Keratinocyte (primary cell): ENCODE results near the gene CXCL13. TPM values are rescaled to one million over a fixed set of nuclear protein-coding genes. Genes with fewer than 3 reads are reported as not detected.

Experiments
- DNase-seq: peaks from one replicate; pipeline ENCODE4 v3.0.0-alpha.2; 2011; ENCODE audit warnings: low read depth, missing footprints, low spot score
- FAIRE-seq: peaks from 2 replicates; lab custom pipeline; 2011; peaks lifted over from hg19 to GRCh38; lab: Jason Lieb, UNC
- H2AFZ ChIP-seq: 2 replicates; pipeline ENCODE4 v1.6.0; 2012; ENCODE audit warnings: low read length, control low read depth, inconsistent platforms; ENCODE audit not compliant: control insufficient read depth
- H3K27ac ChIP-seq: 2 replicates; pipeline ENCODE4 v1.5.1; 2011; ENCODE audit warnings: low read length; ENCODE audit not compliant: control insufficient read depth, insufficient read depth
- H3K27me3 ChIP-seq: 3 replicates; pipeline ENCODE4 v1.6.0; 2011; ENCODE audit warnings: low read length; ENCODE audit not compliant: control insufficient read depth, insufficient read depth; ENCODE audit errors: extremely low read depth
- H3K36me3 ChIP-seq, 2 experiments: 2 replicates in 1 of 2; 3 replicates in 1 of 2; pipeline ENCODE4 v1.5.1; 2011; ENCODE audit warnings: low read length in 2 of 2, mild to moderate bottlenecking in 1 of 2; ENCODE audit not compliant: control insufficient read depth in 2 of 2, insufficient read depth in 2 of 2; ENCODE audit errors: extremely low read depth in 1 of 2
- H3K4me1 ChIP-seq: 3 replicates; pipeline ENCODE4 v1.5.1; 2011; ENCODE audit warnings: low read length; ENCODE audit not compliant: control insufficient read depth, insufficient read depth; ENCODE audit errors: extremely low read depth
- H3K4me2 ChIP-seq: 3 replicates; pipeline ENCODE4 v1.6.0; 2011; ENCODE audit warnings: low read depth, low read length; ENCODE audit not compliant: control insufficient read depth, insufficient read depth; ENCODE audit errors: extremely low read depth
- H3K4me3 ChIP-seq, 3 experiments: fragments of 200-600 bp in 1 of 3; sonication (generic) in 1 of 3; 2 replicates in 2 of 3; 3 replicates in 1 of 3; pipeline ENCODE4 v1.5.1; 2011 to 2016; ENCODE audit warnings: low read length in 3 of 3, mild to moderate bottlenecking in 3 of 3, control low read depth in 2 of 3, inconsistent platforms in 1 of 3, low read depth in 1 of 3, mixed read lengths in 1 of 3, mixed run types in 1 of 3, moderate library complexity in 1 of 3; ENCODE audit not compliant: control insufficient read depth in 2 of 3, insufficient read depth in 2 of 3; ENCODE audit errors: extremely low read depth in 1 of 3
- H3K79me2 ChIP-seq: 2 replicates; pipeline ENCODE4 v1.6.0; 2012; ENCODE audit warnings: low read length; ENCODE audit not compliant: control insufficient read depth, insufficient read depth
- H3K9ac ChIP-seq: 3 replicates; pipeline ENCODE4 v1.6.0; 2011; ENCODE audit warnings: low read length; ENCODE audit not compliant: control insufficient read depth, insufficient read depth; ENCODE audit errors: extremely low read depth
- H3K9me1 ChIP-seq: 3 replicates; pipeline ENCODE4 v1.6.0; 2011; ENCODE audit warnings: low read length; ENCODE audit not compliant: control insufficient read depth, insufficient read depth; ENCODE audit errors: extremely low read depth
- H3K9me3 ChIP-seq: 2 replicates; pipeline ENCODE4 v1.5.1; 2012; ENCODE audit warnings: low read depth, low read length; ENCODE audit not compliant: control insufficient read depth
- H4K20me1 ChIP-seq: 3 replicates; pipeline ENCODE4 v1.6.0; 2011; ENCODE audit warnings: low read length; ENCODE audit not compliant: control insufficient read depth, insufficient read depth; ENCODE audit errors: extremely low read depth
- EZH2 ChIP-seq: IDR thresholded peaks from one replicate; pipeline ENCODE4 v1.6.1; 2012; ENCODE audit warnings: inconsistent platforms, mild to moderate bottlenecking, low read length, moderate library complexity
- dilution Hi-C: fragments of 300-500 bp; cut with MboI; formaldehyde crosslinking; loops from one replicate; pipeline ENCODE4 v1.7.0; 2020; ENCODE audit warnings: low sequenced_read_pairs; ENCODE audit not compliant: extremely low pct_ligation_motif_present
- polyA plus RNA-seq, 5 experiments: library from polyadenylated mRNA; depleted of rRNA in 3 of 5; stranded (reverse) in 3 of 5; stranded (forward) in 1 of 5; unstranded in 1 of 5; fragments of >200 nt; gene quantifications; 1 replicate in 1 of 5; 2 replicates in 3 of 5; 3 replicates in 1 of 5; pipeline versions ENCODE4 v1.2.1 to v1.2.3, GENCODE V29; 2011 to 2012; ENCODE audit warnings: missing spikeins in 2 of 5, low read depth in 1 of 5, low replicate concordance in 1 of 5
- TF ChIP-seq, protein P1 (sequence below), 3 experiments: IDR thresholded peaks in 1 of 3; conservative IDR thresholded peaks in 1 of 3; optimal IDR thresholded peaks in 1 of 3; 2 replicates in 2 of 3; 3 replicates in 1 of 3; pipeline versions ENCODE3 to v1.5.1; 2011; ENCODE audit warnings: low read length in 3 of 3, mild to moderate bottlenecking in 3 of 3, moderate library complexity in 2 of 3, control low read depth in 1 of 3, inconsistent platforms in 1 of 3; ENCODE audit not compliant: insufficient read depth in 2 of 3; ENCODE audit errors: extremely low read depth in 1 of 3

CXCL13 gene
- polyA plus RNA-seq, 1 donor (not counting 4 experiments of a cell fraction or from before 2014, with no cell fraction given): not detected

DNA sequence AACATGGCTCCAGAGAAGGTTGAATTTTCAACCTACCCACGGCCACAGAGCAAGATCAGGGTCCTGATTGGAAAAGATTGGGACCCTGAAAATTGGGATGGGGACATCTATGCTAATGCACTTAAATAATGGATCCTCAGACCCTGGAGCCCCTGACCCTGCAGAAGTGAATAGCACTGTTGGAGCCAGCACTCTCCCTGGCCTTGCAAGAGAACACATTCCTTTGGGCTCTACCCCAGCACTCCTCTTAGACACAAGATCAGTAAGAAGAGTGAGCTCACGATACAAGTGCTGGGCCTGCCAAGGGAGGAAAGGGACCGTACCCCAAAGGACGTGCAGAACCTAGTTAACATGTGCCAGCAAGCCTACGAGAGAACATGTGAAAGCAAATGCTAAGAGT, 19.9 kb downstream of the CXCL13 start:
- DNase-seq (no peak), FAIRE-seq (no peak)
- H3K4me3 ChIP-seq: no peak overlapping the region
- dilution Hi-C loops: no loop called here
- peak overlapping the region; percentile 39 for H2AFZ ChIP-seq
- no peaks in the 10 kb centered on the region for H3K36me3 ChIP-seq
- H3K79me2 ChIP-seq: no peaks in the 10 kb centered on the region
- no peak overlapping the region for H3K9ac ChIP-seq
- H3K27me3 ChIP-seq: peaks cover 7% of the 10 kb centered on the region
- no peak overlapping the region for H3K4me2 ChIP-seq
- TF ChIP-seq, protein P1, sequence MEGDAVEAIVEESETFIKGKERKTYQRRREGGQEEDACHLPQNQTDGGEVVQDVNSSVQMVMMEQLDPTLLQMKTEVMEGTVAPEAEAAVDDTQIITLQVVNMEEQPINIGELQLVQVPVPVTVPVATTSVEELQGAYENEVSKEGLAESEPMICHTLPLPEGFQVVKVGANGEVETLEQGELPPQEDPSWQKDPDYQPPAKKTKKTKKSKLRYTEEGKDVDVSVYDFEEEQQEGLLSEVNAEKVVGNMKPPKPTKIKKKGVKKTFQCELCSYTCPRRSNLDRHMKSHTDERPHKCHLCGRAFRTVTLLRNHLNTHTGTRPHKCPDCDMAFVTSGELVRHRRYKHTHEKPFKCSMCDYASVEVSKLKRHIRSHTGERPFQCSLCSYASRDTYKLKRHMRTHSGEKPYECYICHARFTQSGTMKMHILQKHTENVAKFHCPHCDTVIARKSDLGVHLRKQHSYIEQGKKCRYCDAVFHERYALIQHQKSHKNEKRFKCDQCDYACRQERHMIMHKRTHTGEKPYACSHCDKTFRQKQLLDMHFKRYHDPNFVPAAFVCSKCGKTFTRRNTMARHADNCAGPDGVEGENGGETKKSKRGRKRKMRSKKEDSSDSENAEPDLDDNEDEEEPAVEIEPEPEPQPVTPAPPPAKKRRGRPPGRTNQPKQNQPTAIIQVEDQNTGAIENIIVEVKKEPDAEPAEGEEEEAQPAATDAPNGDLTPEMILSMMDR (optimal IDR thresholded peaks at IDR 0.05 in 1 of 3, IDR thresholded peaks at IDR 0.05 in 1 of 3, conservative IDR thresholded peaks at IDR 0.05 in 1 of 3; ENCODE audit: extremely low read depth in 1 of 3, insufficient read depth in 2 of 3, low read length in 3 of 3): no peak
- no peak for TF ChIP-seq EZH2
- H3K9me1 ChIP-seq: no peaks in the 10 kb centered on the region
- H3K9me3 ChIP-seq: no peaks in the 10 kb centered on the region
- H3K27ac ChIP-seq: no peak overlapping the region
- no peaks in the 10 kb centered on the region for H4K20me1 ChIP-seq
- peaks cover 4% of the 10 kb centered on the region for H3K4me1 ChIP-seq

GRCh38 chr4:77629885-77630284, 24.3 kb downstream of the CXCL13 start:
- H3K4me2 ChIP-seq: no peak overlapping the region
- H3K27me3 ChIP-seq: no peaks in the 10 kb centered on the region
- dilution Hi-C loops: no loop called here
- H3K9me1 ChIP-seq: no peaks in the 10 kb centered on the region
- no peak overlapping the region for H3K27ac ChIP-seq
- FAIRE-seq (no peak), DNase-seq (no peak)
- H3K4me3 ChIP-seq: no peak overlapping the region
- no peaks in the 10 kb centered on the region for H4K20me1 ChIP-seq
- H3K79me2 ChIP-seq: no peaks in the 10 kb centered on the region
- no peak overlapping the region for H3K9ac ChIP-seq
- peaks cover 4% of the 10 kb centered on the region for H3K4me1 ChIP-seq
- no peaks in the 10 kb centered on the region for H3K36me3 ChIP-seq
- no peak for TF ChIP-seq EZH2
- TF ChIP-seq, protein P1 (optimal IDR thresholded peaks at IDR 0.05 in 1 of 3, IDR thresholded peaks at IDR 0.05 in 1 of 3, conservative IDR thresholded peaks at IDR 0.05 in 1 of 3; ENCODE audit: extremely low read depth in 1 of 3, insufficient read depth in 2 of 3, low read length in 3 of 3): no peak
- H3K9me3 ChIP-seq: no peaks in the 10 kb centered on the region
- no peak overlapping the region for H2AFZ ChIP-seq
